ENCODE measurements around the gene SBK2. TPM values are rescaled to one million over a fixed set of nuclear protein-coding genes. Genes with fewer than 3 reads are reported as not detected.

SBK2 gene
- total and polyA plus RNA-seq, 2 experiments from 2014 or later: 5.3 to 6.8 TPM

DNA sequence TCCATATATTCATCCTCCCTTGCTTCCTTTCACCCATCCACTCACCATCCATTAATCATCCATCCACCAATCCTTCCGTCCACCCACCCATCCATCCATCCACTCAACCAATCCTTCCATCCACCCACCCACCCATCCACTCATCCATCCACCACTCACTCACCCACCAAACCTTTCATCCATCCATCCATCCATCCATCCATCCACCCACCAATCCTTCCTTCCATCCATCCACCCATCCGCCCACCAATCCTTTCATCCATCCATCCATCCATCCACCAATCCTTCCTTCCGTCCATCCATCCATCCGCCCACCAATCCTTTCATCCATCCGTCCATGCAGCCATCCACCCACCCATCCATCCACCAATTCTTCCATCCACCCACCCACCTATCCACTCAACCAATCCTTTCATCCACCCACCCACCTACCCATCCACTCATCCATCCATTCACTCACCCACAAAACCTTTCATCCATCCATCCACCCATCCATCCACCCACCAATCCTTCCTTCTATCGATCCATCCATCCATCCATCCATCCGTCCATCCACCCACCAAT is 5.4 kb upstream of the SBK2 start:
- TF ChIP-seq, protein P1, sequence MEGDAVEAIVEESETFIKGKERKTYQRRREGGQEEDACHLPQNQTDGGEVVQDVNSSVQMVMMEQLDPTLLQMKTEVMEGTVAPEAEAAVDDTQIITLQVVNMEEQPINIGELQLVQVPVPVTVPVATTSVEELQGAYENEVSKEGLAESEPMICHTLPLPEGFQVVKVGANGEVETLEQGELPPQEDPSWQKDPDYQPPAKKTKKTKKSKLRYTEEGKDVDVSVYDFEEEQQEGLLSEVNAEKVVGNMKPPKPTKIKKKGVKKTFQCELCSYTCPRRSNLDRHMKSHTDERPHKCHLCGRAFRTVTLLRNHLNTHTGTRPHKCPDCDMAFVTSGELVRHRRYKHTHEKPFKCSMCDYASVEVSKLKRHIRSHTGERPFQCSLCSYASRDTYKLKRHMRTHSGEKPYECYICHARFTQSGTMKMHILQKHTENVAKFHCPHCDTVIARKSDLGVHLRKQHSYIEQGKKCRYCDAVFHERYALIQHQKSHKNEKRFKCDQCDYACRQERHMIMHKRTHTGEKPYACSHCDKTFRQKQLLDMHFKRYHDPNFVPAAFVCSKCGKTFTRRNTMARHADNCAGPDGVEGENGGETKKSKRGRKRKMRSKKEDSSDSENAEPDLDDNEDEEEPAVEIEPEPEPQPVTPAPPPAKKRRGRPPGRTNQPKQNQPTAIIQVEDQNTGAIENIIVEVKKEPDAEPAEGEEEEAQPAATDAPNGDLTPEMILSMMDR (IDR thresholded peaks at IDR 0.05; ENCODE audit: low read depth, low read length): no peak
- H3K27me3 ChIP-seq: no peaks in the 10 kb centered on the region
- H3K36me3 ChIP-seq: no peaks in the 10 kb centered on the region
- H3K9me3 ChIP-seq (ENCODE audit: low read depth): no peaks in the 10 kb centered on the region
- no peak overlapping the region for H3K27ac ChIP-seq
- no peak overlapping the region for H3K4me3 ChIP-seq
- DNase-seq (ENCODE audit: low read depth in 1 of 2, low spot score in 1 of 2): no peak
- peaks cover 9% of the 10 kb centered on the region for H3K4me1 ChIP-seq (ENCODE audit: low read depth)

DNA sequence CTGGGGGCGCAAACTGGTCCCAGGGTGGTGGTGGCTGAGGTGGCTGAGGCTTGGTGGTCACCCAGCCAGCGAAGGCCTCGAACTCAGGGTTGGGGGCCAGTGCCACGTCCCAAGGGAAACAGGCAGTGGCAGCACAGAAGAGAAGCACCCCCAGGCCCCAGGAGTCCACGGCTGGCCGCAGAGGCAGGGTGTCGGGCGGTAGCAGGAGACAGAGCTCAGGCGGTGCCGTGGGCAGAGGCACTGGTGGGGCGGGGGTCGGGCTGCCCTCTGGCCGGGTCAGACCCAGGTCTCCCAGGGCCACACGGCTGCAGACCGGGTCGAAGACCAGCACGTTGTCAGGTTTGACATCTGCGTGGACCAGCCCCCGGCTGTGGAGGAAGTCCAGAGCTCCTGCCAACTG is 4.2 kb upstream of the SBK2 start:
- H3K27me3 ChIP-seq: no peaks in the 10 kb centered on the region
- peaks cover 6% of the 10 kb centered on the region for H3K4me1 ChIP-seq (ENCODE audit: low read depth)
- no peaks in the 10 kb centered on the region for H3K9me3 ChIP-seq (ENCODE audit: low read depth)
- H3K4me3 ChIP-seq: no peak overlapping the region
- no peak overlapping the region for H3K27ac ChIP-seq
- no peak for DNase-seq (ENCODE audit: low read depth in 1 of 2, low spot score in 1 of 2)
- no peaks in the 10 kb centered on the region for H3K36me3 ChIP-seq
- TF ChIP-seq, protein P1 (IDR thresholded peaks at IDR 0.05; ENCODE audit: low read depth, low read length): no peak

DNA sequence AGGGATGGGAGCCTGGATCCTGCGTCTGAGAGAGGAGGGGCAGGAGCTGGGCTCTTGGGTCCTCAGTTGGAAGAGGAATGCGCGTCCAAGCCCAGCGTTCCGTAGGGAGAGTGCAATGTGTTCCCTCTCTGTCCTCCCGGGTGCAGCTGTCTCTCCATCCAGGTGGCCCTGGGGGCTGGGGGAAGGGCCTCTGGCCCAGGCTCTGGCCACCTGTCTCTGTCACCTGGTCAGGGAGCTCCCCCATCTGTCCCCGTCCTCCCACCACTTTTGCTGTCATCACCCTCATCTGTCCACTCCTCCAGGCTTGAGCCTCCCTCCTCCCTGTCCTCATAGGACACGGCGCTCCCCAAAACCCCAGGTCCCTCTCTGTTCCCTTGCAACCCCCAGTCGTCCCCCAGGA is 3.7 kb upstream of the SBK2 start:
- Histone ChIP-seq H3K4me1 (ENCODE audit: low read depth) (peaks cover 4% of the 10 kb centered on the region), H3K9me3 (ENCODE audit: low read depth) (no peaks in the 10 kb centered on the region), H3K27ac (no peak overlapping the region), H3K36me3 (no peaks in the 10 kb centered on the region), H3K4me3 (no peak overlapping the region), H3K27me3 (no peaks in the 10 kb centered on the region)
- TF ChIP-seq, protein P1 (IDR thresholded peaks at IDR 0.05; ENCODE audit: low read depth, low read length): no peak
- DNase-seq (ENCODE audit: low read depth in 1 of 2, low spot score in 1 of 2): no peak

DNA sequence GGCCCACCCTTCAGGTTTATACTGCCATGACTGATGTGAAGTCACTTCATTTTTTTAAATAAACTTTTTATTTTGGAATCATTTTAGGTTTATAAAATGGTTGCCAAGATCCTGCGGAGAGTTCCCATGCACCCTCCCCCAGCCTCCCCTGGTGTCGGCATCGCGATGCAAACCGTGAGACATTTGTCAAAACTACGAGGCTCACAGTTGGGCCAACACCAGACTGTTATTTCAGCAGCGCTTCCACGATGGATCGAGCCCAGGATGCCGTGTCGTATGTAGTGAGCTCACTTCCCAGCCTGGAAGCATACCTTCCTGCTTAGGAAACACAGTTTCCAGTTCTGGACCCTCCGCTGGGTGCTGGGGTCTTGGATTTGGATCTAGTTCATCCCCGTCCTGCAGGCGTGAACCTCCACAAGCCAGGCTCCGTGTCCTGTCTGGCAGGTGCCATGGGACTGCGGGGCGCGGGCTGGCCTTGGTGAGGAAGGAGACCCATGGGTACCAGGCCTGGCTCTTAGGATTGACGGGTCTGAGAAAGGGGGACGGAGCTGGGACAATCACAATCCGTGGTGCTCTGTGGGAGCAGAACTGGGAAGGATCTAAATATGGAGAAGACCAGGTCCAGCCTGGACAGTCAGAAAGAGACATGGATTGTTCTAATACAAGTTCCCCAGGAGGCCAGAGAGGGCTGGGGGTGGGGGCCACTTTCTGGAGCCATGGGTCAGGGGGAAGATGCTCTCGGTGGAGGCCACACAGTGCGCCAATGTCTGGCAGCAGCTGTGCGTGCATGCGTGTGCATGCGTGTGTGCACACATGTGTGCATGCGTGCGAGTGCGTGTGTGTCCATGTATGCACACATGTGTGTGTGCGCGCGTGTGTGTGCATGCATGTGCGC is 2.4 kb upstream of the SBK2 start:
- peaks cover 4% of the 10 kb centered on the region for H3K4me1 ChIP-seq (ENCODE audit: low read depth)
- no peaks in the 10 kb centered on the region for H3K27me3 ChIP-seq
- no peak for DNase-seq (ENCODE audit: low read depth in 1 of 2, low spot score in 1 of 2)
- H3K4me3 ChIP-seq: no peak overlapping the region
- H3K36me3 ChIP-seq: no peaks in the 10 kb centered on the region
- TF ChIP-seq, protein P1 (IDR thresholded peaks at IDR 0.05; ENCODE audit: low read depth, low read length): no peak
- H3K9me3 ChIP-seq (ENCODE audit: low read depth): no peaks in the 10 kb centered on the region
- H3K27ac ChIP-seq: no peak overlapping the region

DNA sequence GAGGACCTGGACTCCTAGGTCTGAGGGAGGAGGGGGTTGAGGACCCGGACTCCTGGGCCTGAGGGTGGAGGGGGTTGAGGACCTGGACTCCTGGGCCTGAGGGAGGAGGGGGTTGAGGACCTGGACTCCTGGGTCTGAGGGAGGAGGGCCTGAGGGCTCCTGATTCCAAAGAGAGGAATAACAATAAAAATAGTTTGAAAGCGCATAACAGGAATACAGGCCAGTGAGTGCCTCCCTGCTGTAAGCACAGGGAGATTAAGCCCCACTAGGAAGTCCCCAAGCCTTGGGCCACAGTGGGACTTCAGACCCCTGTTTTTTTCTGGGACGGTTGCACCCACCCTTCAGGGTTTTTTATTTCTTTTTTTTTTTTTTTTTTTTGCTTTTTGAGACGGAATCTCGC is 1.2 kb upstream of the SBK2 start:
- H3K27ac ChIP-seq: no peak overlapping the region
- H3K9me3 ChIP-seq (ENCODE audit: low read depth): no peaks in the 10 kb centered on the region
- DNase-seq (ENCODE audit: low read depth in 1 of 2, low spot score in 1 of 2): no peak
- peaks cover 4% of the 10 kb centered on the region for H3K4me1 ChIP-seq (ENCODE audit: low read depth)
- no peak overlapping the region for H3K4me3 ChIP-seq
- no peaks in the 10 kb centered on the region for H3K36me3 ChIP-seq
- H3K27me3 ChIP-seq: no peaks in the 10 kb centered on the region
- TF ChIP-seq, protein P1 (IDR thresholded peaks at IDR 0.05; ENCODE audit: low read depth, low read length): no peak

Measured in cardiac muscle cell (in vitro differentiated cells and primary cell).